HepG2 (cell line): ENCODE results near the gene PPP6R2. TPM values are rescaled to one million over a fixed set of nuclear protein-coding genes. Genes with fewer than 3 reads are reported as not detected.

ENCODE experiments used
- ARNTL ChIP-seq: sonication (generic); formaldehyde crosslinking; IDR thresholded peaks from 2 replicates; pipeline ENCODE4 v1.4.0; 2020; ENCODE audit warnings: mild to moderate bottlenecking, missing genetic modification reagents
- HMG20B ChIP-seq: conservative IDR thresholded peaks from 2 replicates; pipeline ENCODE4 v1.6.1; 2016; ENCODE audit warnings: missing genetic modification reagents, missing compliant biosample characterization
- HNRNPH1 ChIP-seq: fragments of 200-400 bp; formaldehyde crosslinking; optimal IDR thresholded peaks from 2 replicates; pipeline ENCODE3; 2017; ENCODE audit warnings: mild to moderate bottlenecking, low read depth, low read length
- IRF2 ChIP-seq: IDR thresholded peaks from 2 replicates; pipeline ENCODE4 v1.6.1; 2018; ENCODE audit warnings: missing genetic modification reagents, missing compliant biosample characterization
- ISX ChIP-seq: sonication (generic); formaldehyde crosslinking; conservative IDR thresholded peaks from 2 replicates; pipeline ENCODE4 v1.5.0; 2020; ENCODE audit warnings: missing genetic modification reagents
- KDM5B ChIP-seq: sonication (generic); formaldehyde crosslinking; IDR thresholded peaks from 2 replicates; pipeline ENCODE4 v1.4.0; 2020; ENCODE audit warnings: missing genetic modification reagents, mild to moderate bottlenecking, borderline replicate concordance
- KDM6A ChIP-seq: IDR thresholded peaks from 2 replicates; pipeline ENCODE4 v1.6.1; 2016; ENCODE audit warnings: low read depth
- MAFG ChIP-seq: sonication (generic); formaldehyde crosslinking; IDR thresholded peaks from 2 replicates; pipeline ENCODE4 v1.5.1; 2020; ENCODE audit warnings: mild to moderate bottlenecking, missing genetic modification reagents
- MEIS1 ChIP-seq: sonication (generic); formaldehyde crosslinking; IDR thresholded peaks from 2 replicates; pipeline ENCODE4 v1.9.0; 2021; ENCODE audit warnings: mild to moderate bottlenecking, missing genetic modification reagents, moderate library complexity, borderline replicate concordance
- NCOA1 ChIP-seq: sonication (generic); formaldehyde crosslinking; IDR thresholded peaks from 2 replicates; pipeline ENCODE4 v1.9.0; 2021; ENCODE audit warnings: missing genetic modification reagents
- SALL2 ChIP-seq: sonication (generic); formaldehyde crosslinking; IDR thresholded peaks from 2 replicates; pipeline ENCODE4 v1.8.1; 2023; ENCODE audit warnings: mild to moderate bottlenecking, missing genetic modification reagents, inconsistent platforms
- SMAD1 ChIP-seq: sonication (generic); formaldehyde crosslinking; IDR thresholded peaks from 2 replicates; pipeline ENCODE4 v1.4.0; 2020; ENCODE audit warnings: missing genetic modification reagents, low read depth, mild to moderate bottlenecking, borderline replicate concordance
- SMAD3 ChIP-seq: sonication (generic); formaldehyde crosslinking; IDR thresholded peaks from 2 replicates; pipeline ENCODE4 v1.4.0; 2020; ENCODE audit warnings: missing genetic modification reagents
- SOX5 ChIP-seq: IDR thresholded peaks from 2 replicates; pipeline ENCODE4 v1.6.1; 2016; ENCODE audit warnings: borderline replicate concordance
- SP5 ChIP-seq: IDR thresholded peaks from 2 replicates; pipeline ENCODE4 v1.6.1; 2016; ENCODE audit warnings: low read depth, borderline replicate concordance
- SSRP1 ChIP-seq: IDR thresholded peaks from 2 replicates; pipeline ENCODE4 v1.6.1; 2016; ENCODE audit warnings: control low read depth
- TAF15 ChIP-seq: fragments of 200-400 bp; formaldehyde crosslinking; IDR thresholded peaks from one replicate; pipeline ENCODE4 v1.6.1; 2018; ENCODE audit warnings: mild to moderate bottlenecking, low read depth, low read length; ENCODE audit not compliant: poor library complexity, severe bottlenecking
- TBP ChIP-seq: sonication (generic); formaldehyde crosslinking; IDR thresholded peaks from 2 replicates; pipeline ENCODE4 v1.5.0; 2020; ENCODE audit warnings: missing genetic modification reagents
- ZBTB20 ChIP-seq: sonication (generic); formaldehyde crosslinking; IDR thresholded peaks from 2 replicates; pipeline ENCODE4 v1.8.1; 2023; ENCODE audit warnings: missing genetic modification reagents, low read depth, mild to moderate bottlenecking, borderline replicate concordance
- ZC3H13 ChIP-seq: sonication (generic); formaldehyde crosslinking; IDR thresholded peaks from 2 replicates; pipeline ENCODE4 v1.8.1; 2023; ENCODE audit warnings: mild to moderate bottlenecking, missing genetic modification reagents, moderate library complexity
- ZMYM3 ChIP-seq: sonication (generic); formaldehyde crosslinking; IDR thresholded peaks from 2 replicates; pipeline ENCODE4 v1.5.1; 2020; ENCODE audit warnings: mild to moderate bottlenecking, missing genetic modification reagents
- ZNF335 ChIP-seq: sonication (generic); formaldehyde crosslinking; IDR thresholded peaks from 2 replicates; pipeline ENCODE4 v1.4.0; 2020; ENCODE audit warnings: missing genetic modification reagents
- ZNF629 ChIP-seq: sonication (generic); formaldehyde crosslinking; conservative IDR thresholded peaks from 2 replicates; pipeline ENCODE4 v1.5.0; 2020; ENCODE audit warnings: missing genetic modification reagents
- ZNF746 ChIP-seq: sonication (generic); formaldehyde crosslinking; IDR thresholded peaks from 2 replicates; pipeline ENCODE4 v1.8.0; 2022; ENCODE audit warnings: mild to moderate bottlenecking, missing genetic modification reagents
- ZSCAN21 ChIP-seq: sonication (generic); formaldehyde crosslinking; IDR thresholded peaks from 2 replicates; pipeline ENCODE4 v1.8.0; 2022; ENCODE audit warnings: mild to moderate bottlenecking, missing genetic modification reagents, moderate library complexity, borderline replicate concordance
- ZSCAN25 ChIP-seq: sonication (generic); formaldehyde crosslinking; IDR thresholded peaks from 2 replicates; pipeline ENCODE4 v1.8.0; 2022; ENCODE audit warnings: mild to moderate bottlenecking, missing genetic modification reagents
- polyA plus RNA-seq, 8 experiments: library from polyadenylated mRNA; depleted of rRNA in 3 of 8; stranded (reverse) in 7 of 8; unstranded in 1 of 8; fragments of >200 nt; fragmentation: Illumina TruSeq in 4 of 8; extraction: Trizol in 4 of 8; gene quantifications; 2 replicates each; pipeline versions ENCODE4 v1.2.1 to v1.2.3, GENCODE V29; 2011 to 2016; ENCODE audit warnings: low read depth in 4 of 8, missing spikeins in 1 of 8, mixed read lengths in 1 of 8; ENCODE audit not compliant: insufficient read depth in 1 of 8
- total RNA-seq, 5 experiments: library from RNA; depleted of rRNA; stranded (reverse); fragments of >200 nt; fragmentation: Illumina TruSeq; extraction: Trizol; gene quantifications; 2 replicates each; pipeline ENCODE4 v1.2.3, GENCODE V29; 2016; ENCODE audit warnings: low read depth in 1 of 5
- TF ChIP-seq, protein P1 (sequence below): sonication (generic); formaldehyde crosslinking; IDR thresholded peaks from 2 replicates; pipeline ENCODE4 v1.4.0; 2020; ENCODE audit warnings: missing genetic modification reagents, borderline replicate concordance

The PPP6R2 gene
- total and polyA plus RNA-seq, 2 of the 13 experiments (the other 11 are each of a cell fraction or from before 2014, with no cell fraction given) = 55.0 to 102 TPM

DNA sequence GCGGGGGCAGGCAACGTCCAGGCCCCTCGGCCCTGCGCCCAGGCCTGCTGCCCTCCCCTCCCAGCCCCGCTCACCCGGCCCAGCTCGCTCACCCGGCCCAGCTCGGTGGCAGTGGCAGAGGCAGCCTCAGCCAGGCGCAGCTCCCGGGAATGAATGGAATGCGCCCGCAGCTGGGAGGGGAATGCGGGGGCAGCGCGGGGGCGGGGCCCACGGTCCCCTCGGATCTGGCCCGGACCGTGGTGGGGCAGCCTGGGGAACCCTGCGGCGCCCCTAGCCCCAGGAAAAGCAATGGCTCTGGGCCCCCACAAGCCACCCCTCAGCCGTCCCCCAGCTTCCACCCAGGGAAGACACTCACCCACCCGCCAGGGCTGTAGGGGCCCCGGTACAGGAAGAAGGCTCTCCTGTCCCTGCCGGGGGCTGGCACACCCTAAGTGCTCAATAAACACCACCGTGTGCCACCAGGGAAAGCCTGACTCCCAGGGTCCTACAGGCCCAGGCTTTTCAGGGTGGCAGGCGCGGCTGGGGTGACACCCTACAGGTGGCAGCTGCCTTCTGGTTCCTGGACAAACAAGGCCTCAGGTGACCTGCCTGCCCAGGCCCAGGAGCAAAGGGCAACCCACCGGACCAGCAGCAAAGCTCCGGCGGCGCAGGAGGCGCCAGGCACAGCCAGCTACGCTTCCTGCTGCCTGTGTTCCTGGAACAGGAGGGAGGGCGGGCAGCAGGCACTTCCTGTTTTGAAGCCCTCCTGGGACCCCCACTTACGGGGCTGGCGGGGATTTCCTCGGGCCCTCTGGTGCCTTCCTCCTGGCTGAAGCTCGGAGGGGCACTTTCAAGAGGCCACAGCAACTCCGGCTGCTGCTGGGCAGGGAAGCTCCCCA is 49.4 kb upstream of the PPP6R2 start (continued):
- TF ChIP-seq, protein P1, sequence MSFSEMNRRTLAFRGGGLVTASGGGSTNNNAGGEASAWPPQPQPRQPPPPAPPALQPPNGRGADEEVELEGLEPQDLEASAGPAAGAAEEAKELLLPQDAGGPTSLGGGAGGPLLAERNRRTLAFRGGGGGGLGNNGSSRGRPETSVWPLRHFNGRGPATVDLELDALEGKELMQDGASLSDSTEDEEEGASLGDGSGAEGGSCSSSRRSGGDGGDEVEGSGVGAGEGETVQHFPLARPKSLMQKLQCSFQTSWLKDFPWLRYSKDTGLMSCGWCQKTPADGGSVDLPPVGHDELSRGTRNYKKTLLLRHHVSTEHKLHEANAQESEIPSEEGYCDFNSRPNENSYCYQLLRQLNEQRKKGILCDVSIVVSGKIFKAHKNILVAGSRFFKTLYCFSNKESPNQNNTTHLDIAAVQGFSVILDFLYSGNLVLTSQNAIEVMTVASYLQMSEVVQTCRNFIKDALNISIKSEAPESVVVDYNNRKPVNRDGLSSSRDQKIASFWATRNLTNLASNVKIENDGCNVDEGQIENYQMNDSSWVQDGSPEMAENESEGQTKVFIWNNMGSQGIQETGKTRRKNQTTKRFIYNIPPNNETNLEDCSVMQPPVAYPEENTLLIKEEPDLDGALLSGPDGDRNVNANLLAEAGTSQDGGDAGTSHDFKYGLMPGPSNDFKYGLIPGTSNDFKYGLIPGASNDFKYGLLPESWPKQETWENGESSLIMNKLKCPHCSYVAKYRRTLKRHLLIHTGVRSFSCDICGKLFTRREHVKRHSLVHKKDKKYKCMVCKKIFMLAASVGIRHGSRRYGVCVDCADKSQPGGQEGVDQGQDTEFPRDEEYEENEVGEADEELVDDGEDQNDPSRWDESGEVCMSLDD (CRISPR knock-in tag) = peak; percentile 89
- TF ChIP-seq ZNF746 (peak; percentile 93), HMG20B (CRISPR knock-in tag) (peak; percentile 26; the same call in 1 of the 2 replicates), KDM5B (CRISPR knock-in tag) (peak; percentile 67; the same call in 1 of the 2 replicates), SALL2 (CRISPR knock-in tag) (peak; percentile 94), ZNF335 (CRISPR knock-in tag) (peak; percentile 78; the same call in 1 of the 2 replicates), SOX5 (peak; percentile 71), TAF15 (peak; percentile 48), ZBTB20 (CRISPR knock-in tag) (peak; percentile 44; the same call in 1 of the 2 replicates), ISX (CRISPR knock-in tag) (0 out of 2 replicates have a peak, but pooled peaks have one; percentile 62), SSRP1 (CRISPR knock-in tag) (no peak), SMAD3 (CRISPR knock-in tag) (0 out of 2 replicates have a peak, but pooled peaks have one; percentile 58), ZC3H13 (CRISPR knock-in tag) (peak; percentile 30; the same call in 1 of the 2 replicates), MAFG (CRISPR knock-in tag) (no peak; the same call in 1 of the 2 replicates), ZSCAN25 (CRISPR knock-in tag) (peak; percentile 61), NCOA1 (peak; percentile 89; the same call in 1 of the 2 replicates), IRF2 (peak; percentile 68), ZMYM3 (CRISPR knock-in tag) (peak; percentile 86), SMAD1 (CRISPR knock-in tag) (no peak), ZNF629 (CRISPR knock-in tag) (peak; percentile 45; the same call in 1 of the 2 replicates), MEIS1 (CRISPR knock-in tag) (peak; percentile 81), HNRNPH1 (no peak), KDM6A (CRISPR knock-in tag) (peak; percentile 77; the same call in 1 of the 2 replicates), ZSCAN21 (CRISPR knock-in tag) (peak; percentile 78), TBP (CRISPR knock-in tag) (no peak), SP5 (CRISPR knock-in tag) (peak; percentile 83), ARNTL (0 out of 2 replicates have a peak, but pooled peaks have one; percentile 32)
